ENCODE data around the gene CAPN5. TPM values are rescaled to one million over a fixed set of nuclear protein-coding genes. Genes with fewer than 3 reads are reported as not detected.

Gene CAPN5
- total RNA-seq, 1 donor from 2014 or later, result 4.0 TPM

- intact Hi-C loops (cut with DNase I), result no loop called here
- no peak for DNase-seq (ENCODE audit: low spot score)
Observed at GRCh38 chr11:77140231-77140851, 73.6 kb downstream of the CAPN5 start.

- no peak for DNase-seq (ENCODE audit: low spot score)
- intact Hi-C loops (cut with DNase I), result no loop called here
Observed at GRCh38 chr11:77141034-77141433, 74.3 kb downstream of the CAPN5 start.

GRCh38 chr11:77141475-77141874 lies 74.7 kb downstream of the CAPN5 start:
- intact Hi-C loops (cut with DNase I), result no loop called here
- no peak for DNase-seq (ENCODE audit: low spot score)

- intact Hi-C loops (cut with DNase I), result no loop called here
- no peak for DNase-seq (ENCODE audit: low spot score)
Observed at GRCh38 chr11:77142091-77142975, 75.6 kb downstream of the CAPN5 start.

GRCh38 chr11:77143405-77144020 lies 76.7 kb downstream of the CAPN5 start:
- intact Hi-C loops (cut with DNase I), result no loop called here
- no peak for DNase-seq (ENCODE audit: low spot score)

GRCh38 chr11:77144196-77144856 lies 77.6 kb downstream of the CAPN5 start:
- no peak for DNase-seq (ENCODE audit: low spot score)
- intact Hi-C loops (cut with DNase I), result no loop called here

- DNase-seq (ENCODE audit: low spot score), result no peak
- intact Hi-C loops (cut with DNase I), result no loop called here
Observed at GRCh38 chr11:77144857-77145428, 78.2 kb downstream of the CAPN5 start.

GRCh38 chr11:77146261-77147035 lies 79.7 kb downstream of the CAPN5 start:
- DNase-seq (ENCODE audit: low spot score), result no peak
- intact Hi-C loops (cut with DNase I), result no loop called here

- DNase-seq (ENCODE audit: low spot score), result no peak
- intact Hi-C loops (cut with DNase I), result no loop called here
Observed at GRCh38 chr11:77147036-77147315, 80.2 kb downstream of the CAPN5 start.

- intact Hi-C loops (cut with DNase I), result no loop called here
- DNase-seq (ENCODE audit: low spot score), result no peak
Observed at GRCh38 chr11:77147668-77148321, 81.0 kb downstream of the CAPN5 start.

GRCh38 chr11:77148963-77149715 lies 82.4 kb downstream of the CAPN5 start:
- intact Hi-C loops (cut with DNase I), result no loop called here
- DNase-seq (ENCODE audit: low spot score), result no peak

GRCh38 chr11:77149716-77150392 lies 83.1 kb downstream of the CAPN5 start:
- intact Hi-C loops (cut with DNase I), result no loop called here
- no peak for DNase-seq (ENCODE audit: low spot score)

GRCh38 chr11:77150836-77151235 lies 84.1 kb downstream of the CAPN5 start:
- intact Hi-C loops (cut with DNase I), result no loop called here
- no peak for DNase-seq (ENCODE audit: low spot score)

GRCh38 chr11:77151804-77152509 lies 85.2 kb downstream of the CAPN5 start:
- intact Hi-C loops (cut with DNase I), result no loop called here
- DNase-seq (ENCODE audit: low spot score), result no peak

- intact Hi-C loops (cut with DNase I), result no loop called here
- DNase-seq (ENCODE audit: low spot score), result no peak
Observed at GRCh38 chr11:77152846-77153245, 86.1 kb downstream of the CAPN5 start.

GRCh38 chr11:77153276-77154185 lies 86.8 kb downstream of the CAPN5 start:
- DNase-seq (ENCODE audit: low spot score), result no peak

More at GRCh38 chr11:77153276-77154185, 86.8 kb downstream of the CAPN5 start:
- intact Hi-C loops (cut with DNase I), result loop anchor here (1.0 kb wide), 1 partner anchor 26 kb away; no protein-coding TSS in a partner anchor

Data from cardiac septum (tissue), 1 donor.